Ishikawa (cell line): ENCODE measurements around the gene CXCR4.

Experiments
- EGR1 ChIP-seq: IDR thresholded peaks from 2 replicates; pipeline ENCODE4 v1.6.1; 2012
- EP300 ChIP-seq: IDR thresholded peaks from 2 replicates; pipeline ENCODE4 v1.6.1; 2012; ENCODE audit warnings: borderline replicate concordance
- MAX ChIP-seq: IDR thresholded peaks from 2 replicates; pipeline ENCODE4 v1.6.1; 2012
- NFIC ChIP-seq: IDR thresholded peaks from 2 replicates; pipeline ENCODE4 v1.6.1; 2012
- RAD21 ChIP-seq: IDR thresholded peaks from 2 replicates; pipeline ENCODE4 v1.6.1; 2012; ENCODE audit warnings: low read depth
- REST ChIP-seq: IDR thresholded peaks from 2 replicates; pipeline ENCODE4 v1.6.1; 2012; ENCODE audit warnings: low read depth, mild to moderate bottlenecking
- TAF1 ChIP-seq: IDR thresholded peaks from 2 replicates; pipeline ENCODE4 v1.6.1; 2012; ENCODE audit warnings: low read depth, mild to moderate bottlenecking
- TEAD4 ChIP-seq: IDR thresholded peaks from 2 replicates; pipeline ENCODE4 v1.6.1; 2012
- YY1 ChIP-seq: IDR thresholded peaks from 2 replicates; pipeline ENCODE4 v1.6.1; 2012; ENCODE audit warnings: low read depth

GRCh38 chr2:136067459-136067858, 50.5 kb downstream of the CXCR4 start:
- TF ChIP-seq NFIC (no peak), EP300 (no peak), RAD21 (no peak), TAF1 (no peak), REST (no peak), TEAD4 (no peak), YY1 (no peak), MAX (no peak), EGR1 (no peak)
